D341Med (cell line): ENCODE measurements around the gene KLK15.
"Not testable (repeated sequence)": the region's sequence is repeated elsewhere in the genome, so short reads cannot be mapped to it uniquely, and the experiment has no call there.

Experiments
- DNase-seq: peaks from one replicate; pipeline ENCODE4 v3.0.0; 2012; ENCODE audit warnings: low spot score

The KLK15 gene

DNA sequence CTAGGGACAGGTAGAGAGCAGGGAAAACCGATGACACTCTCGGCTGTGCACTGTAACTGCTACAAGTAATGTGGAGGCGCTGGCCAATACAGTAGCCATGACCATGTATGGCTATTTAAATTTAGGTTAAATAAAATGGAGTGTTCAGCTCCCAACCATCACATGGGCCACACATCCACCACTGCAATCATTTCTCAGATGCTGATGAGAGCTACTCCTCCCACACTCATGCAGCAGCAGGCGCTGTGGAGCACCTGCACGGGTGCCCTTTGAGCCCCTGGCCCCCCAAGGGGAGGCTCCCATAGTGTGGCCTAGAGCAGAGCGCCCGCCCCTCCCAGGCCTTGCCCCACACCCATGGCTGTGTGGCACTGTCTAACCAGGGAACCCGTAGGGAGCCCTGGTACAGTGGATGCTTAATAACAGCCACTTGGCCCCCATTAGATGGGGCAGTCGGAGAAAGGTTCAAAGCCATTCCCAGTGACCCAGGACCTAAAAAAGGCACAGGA, 37.2 kb downstream of the KLK15 start:
- DNase-seq = no peak

DNA sequence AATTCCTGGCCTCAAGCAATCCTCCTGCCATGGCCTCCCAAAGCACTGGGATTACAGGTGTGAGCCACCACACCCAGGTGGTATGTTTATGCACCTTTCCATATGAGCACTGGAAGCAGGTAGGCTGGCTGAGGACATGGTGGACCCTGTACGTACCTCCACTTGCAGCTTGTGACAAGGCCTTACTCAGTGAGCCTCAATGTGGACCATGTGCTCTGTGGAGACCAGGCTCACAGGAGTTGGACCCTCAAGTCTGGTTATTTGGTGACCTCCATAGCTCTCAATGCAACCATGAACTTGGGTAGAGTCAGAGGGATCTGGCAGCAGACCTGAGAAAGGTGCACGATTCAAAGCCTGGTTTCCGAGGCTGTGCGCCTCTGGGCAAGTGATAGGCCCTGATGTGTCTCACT, 37.7 kb downstream of the KLK15 start:
- DNase-seq = no peak

DNA sequence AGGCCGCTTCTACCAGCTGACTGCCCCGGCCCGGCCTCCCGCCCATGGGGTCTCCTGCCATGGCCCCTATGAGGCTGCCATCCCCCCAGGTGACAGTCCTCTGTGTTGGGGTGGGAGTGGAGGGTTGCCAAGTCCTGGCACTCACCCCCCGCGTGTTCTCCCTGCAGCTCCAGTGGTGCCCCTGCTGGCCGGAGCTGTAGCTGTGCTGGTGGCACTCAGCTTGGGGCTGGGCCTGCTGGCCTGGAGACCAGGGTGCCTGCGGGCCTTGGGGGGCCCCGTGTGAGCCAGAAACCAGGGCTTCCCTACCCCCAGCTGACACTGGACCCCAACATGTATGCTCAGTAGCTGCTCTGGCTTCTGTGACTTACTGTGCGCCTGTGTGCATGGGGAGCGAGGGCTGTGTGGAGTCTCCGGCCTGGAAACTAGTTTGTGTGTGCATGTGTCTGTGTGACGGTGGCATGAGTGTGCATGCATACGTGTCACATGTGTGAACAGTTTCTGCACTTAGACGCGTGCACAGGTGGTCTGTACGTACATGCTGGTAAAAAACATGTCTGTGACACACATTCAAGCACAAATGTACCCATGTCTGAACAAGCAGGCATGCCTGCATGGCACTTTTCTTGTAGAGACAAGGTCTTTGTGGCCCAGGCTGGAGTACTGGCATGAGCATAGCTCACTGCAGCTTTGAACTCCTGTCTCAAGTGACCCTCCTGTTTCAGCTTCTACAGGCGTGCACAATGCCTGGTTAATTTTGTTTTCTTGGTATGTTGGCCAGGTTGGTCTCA, 38.3 kb downstream of the KLK15 start:
- DNase-seq = peak; percentile 70

DNA sequence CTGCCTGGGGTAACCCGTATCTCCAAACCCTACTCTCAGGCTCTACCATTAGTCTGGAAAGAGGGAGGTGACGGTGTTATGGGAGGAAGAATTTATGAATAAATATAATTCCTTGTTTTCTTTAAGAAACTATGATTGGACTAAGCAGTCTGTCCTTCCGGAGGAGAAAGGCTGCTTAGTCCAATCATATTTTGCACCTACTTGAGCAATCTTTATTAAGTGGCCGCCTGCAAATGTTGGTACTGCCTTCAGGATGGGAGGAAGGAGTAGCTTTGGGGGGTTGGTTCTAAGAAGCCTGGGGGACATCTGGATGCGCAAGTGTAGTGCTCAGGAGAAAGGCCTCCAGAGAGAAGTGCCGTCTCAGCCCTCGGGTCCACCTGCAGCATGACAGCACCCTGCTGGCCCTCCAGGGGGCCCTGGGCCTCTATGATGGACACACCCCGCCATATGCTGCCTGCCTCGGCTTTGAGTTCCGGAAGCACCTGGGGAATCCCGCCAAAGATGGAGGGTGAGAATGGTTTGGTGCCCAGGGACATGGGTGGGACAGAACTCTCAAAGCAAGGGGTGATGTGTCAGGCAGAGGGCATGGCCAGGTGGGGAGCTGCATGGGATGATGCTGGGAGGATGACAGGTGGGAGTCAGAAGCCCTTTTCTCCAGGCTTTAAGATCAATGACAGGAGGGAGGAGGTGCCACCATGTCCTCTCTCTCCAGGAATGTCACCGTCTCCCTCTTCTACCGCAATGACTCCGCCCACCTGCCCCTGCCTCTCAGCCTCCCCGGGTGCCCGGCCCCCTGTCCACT, 39.1 kb downstream of the KLK15 start:
- DNase-seq = peak; percentile 71

DNA sequence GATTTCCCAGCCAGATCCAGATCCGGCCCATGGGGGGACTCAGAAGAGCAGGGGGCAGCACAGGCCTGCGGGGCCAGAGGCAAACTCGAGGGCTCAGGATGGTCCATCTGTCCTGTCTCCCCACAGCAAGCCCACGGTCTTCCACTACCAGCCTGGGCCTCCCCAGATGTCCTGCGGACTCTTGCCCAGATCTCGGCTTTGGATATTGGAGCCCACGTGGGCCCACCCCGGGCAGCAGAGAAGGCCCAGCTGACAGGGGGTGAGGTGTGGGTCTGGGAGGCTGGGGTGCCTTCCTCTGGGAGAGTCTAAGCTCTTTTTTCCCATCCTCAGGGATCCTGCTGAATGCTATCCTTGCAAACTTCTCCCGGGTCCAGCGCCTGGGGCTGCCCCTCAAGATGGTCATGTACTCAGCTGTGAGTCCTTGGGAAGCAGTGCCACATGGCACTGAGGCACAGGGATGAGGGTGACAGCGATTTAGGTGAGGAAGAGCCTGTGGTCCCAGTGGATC, 39.8 kb downstream of the KLK15 start:
- no peak for DNase-seq

DNA sequence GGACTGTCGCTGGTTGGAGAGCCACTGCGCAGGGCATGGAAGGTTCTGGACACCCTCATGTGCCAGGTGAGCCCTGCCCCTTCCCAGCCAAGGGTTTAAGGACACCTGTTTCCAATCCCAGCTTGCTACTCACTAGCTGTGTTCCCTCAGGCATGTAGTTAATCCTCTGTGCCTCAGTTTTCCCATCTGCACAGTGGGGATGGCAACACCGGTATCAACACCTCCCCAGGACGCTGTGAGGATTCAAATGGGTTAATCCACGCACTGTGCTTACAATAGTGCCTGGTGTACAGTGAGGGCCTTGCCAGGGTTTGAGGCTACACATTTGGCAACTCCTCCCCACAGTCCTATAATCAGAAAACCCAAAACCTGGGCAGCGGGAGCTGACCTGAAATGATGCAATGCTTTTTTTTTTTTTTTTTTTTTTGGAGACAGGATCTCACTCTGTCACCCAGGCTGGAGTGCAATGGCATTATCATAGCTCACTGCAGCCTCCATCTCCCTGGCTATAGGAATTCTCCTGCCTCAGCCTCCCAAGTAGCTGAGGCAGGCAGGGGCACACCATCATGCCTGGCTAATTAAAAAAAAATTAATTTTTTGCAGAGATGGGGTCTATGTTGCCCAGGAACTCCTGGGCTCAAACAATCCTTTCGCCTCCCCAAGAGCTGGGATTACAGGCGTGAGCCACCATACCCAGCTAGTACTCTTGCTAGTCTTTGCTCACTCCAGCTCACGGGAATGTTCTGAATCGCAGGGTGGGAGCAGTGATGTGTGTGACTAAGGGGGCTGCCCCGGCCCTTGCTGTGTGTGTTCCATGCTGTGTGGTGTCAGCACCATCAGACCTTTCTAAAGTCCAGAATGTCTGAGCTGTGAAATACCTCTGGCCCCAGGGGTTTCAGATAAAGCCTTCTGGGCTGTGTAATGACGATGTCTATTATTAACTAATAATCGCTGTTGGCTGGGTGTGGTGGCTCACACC, 40.8 kb downstream of the KLK15 start:
- no peak for DNase-seq

DNA sequence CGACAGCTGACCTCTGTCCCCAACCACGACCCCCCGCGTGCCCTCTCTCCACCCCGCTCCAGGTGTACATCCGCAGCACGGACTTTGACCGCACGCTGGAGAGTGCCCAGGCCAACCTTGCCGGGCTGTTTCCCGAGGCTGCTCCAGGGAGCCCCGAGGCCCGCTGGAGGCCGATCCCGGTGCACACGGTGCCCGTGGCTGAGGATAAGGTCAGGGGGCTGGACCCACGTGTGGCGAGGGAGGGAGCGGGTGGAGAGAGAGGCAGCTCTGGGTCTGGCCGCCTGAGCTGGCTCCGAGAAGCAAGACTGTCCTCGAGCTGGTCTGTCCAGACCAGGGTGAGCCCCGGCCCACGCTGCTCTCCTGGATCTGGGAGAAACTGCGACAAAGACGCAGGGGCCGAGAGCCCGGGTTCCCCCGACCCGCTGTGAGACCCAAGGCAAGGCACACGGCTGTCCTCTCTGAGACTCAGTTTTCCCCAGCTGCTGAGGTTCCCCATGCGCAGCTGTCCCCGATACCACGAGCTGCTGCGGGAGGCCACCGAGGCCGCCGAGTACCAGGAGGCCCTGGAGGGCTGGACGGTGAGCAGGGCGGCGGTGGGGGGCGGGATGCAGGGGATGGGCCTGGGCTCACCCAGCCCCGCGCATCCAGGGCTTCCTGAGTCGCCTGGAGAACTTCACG, 41.6 kb downstream of the KLK15 start:
- DNase-seq = no peak

DNA sequence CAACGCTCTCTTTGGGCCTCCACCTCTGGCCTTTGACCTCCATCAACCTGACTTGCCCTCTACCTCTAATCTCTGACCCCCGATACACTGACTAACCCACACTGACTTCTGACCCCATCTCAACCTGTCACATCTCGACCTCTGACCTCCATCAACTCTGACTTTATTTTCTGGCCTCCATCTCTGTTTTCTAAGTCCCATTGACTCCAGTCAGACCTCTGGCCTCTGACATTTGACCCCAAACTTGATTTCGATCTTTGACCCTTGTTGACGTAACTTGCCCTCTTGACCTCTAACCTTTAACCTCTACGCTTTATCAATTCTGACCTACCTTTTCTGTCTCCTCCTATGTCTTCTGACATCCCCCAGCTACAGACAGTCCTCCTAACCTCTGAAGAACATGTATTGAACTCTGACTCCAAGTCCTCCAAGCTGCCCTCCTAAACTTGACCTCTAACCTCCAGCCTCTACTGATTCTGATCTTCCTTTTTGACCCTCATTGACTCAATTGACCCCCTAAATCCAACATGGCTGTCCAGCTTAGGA, 42.4 kb downstream of the KLK15 start:
- no peak for DNase-seq

DNA sequence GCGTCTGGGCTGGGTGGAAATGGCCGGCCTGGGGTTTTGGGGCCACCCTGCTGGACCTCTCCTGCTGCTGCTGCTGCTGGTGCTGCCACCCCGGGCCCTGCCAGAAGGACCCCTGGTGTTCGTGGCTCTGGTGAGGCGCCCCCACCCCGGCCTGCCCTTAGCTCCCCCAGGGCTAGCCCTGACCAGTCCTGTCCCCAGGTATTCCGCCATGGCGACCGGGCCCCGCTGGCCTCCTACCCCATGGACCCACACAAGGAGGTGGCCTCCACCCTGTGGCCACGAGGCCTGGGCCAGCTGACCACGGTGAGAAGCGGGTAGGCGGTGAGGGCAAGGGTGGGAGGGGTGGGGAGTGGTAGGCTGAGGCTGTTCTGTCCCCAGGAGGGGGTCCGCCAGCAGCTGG, 43.0 kb downstream of the KLK15 start, which contains the start of gene ACP4:
TSS of gene ACP4 (plus strand) at position 20 of the 400 bp plus-strand sequence. CDS start at position 20, 0 bp downstream.
- no peak for DNase-seq

DNA sequence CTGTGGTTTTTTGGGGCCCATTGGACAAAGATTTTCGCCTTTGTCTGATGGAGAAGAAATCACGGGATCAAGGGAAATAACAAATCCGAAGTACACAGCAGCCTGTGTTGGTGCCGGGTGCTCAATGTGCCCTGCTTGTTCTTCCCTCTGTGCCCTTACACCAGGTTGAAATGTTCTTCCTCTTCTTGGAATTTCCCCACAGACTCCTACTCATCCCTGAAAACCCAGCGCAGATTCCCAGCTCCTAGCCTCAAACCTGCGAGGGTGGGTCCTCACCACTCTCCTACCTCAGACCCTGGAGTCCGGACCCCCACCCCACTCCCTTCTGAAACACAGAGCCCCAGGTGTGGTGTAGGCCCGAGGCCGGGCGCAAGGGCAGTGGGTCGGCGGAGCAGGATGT, 48.0 kb downstream of the KLK15 start:
- DNase-seq = no peak

DNA sequence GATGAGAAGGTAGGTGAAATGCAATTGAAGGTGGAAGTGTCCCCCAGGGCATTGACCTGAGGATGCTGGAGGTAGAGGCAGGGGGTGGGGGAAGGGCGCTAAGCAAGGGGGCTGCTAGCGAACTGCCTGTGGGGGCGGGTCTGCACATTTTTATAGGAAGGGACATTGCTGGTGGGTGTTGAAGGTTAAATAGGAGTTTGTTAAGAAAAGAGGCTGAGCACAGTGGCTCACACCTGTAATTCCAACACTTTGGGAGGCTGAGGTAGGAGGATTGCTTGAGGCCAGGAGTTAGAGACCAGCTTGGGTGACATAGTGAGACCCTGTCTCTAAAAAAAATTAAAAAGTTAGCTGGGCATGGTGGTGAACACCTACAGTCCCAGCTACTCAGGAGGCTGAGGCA, 48.7 kb downstream of the KLK15 start:
- DNase-seq = no peak

DNA sequence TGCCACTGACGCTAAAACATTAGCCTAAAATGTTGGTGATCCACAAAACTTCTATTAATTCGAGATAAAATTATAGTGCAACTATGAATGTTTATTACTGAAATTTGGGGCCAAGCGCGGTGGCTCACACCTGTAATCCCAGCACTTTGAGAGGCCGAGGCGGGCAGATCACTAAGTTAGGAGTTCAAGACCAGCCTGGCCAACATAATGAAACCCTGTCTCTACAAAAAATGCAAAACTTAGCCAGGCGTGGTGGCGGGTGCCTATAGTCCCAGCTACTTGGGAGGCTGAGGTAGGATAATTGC, 49.6 kb downstream of the KLK15 start:
- not testable (repeated sequence) for DNase-seq

DNA sequence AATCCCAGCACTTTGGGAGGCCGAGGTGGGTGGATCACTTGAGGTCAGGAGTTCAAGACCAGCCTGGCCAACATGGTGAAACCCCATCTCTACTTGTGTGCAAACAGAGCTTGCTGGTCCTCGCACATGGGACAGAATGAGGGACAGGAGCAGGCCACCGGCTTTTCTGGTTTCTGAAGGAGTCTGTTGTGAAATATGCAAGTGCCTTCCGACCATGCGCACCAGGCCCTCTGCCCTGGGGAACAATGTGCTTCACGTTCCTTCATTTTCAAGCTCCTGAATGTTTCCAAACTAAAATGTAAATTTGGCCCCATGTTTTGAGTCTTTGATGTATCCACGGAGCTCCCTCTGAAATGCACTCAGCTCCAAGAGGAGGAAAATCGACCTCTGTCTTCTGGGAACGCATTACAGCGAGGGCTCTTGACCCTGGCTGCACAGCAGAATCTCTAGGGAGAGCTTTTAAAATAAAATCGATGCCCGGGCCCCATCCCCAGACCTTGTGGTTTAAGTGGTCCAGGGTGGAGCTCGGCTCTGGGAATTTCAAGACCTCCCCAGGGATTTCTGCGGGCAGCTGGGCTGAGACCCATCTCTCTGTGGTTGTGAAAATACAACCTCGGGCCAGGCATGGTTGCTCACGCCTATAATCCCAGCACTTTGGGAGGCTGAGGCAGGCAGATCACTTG, 52.5 kb downstream of the KLK15 start:
- DNase-seq = no peak

DNA sequence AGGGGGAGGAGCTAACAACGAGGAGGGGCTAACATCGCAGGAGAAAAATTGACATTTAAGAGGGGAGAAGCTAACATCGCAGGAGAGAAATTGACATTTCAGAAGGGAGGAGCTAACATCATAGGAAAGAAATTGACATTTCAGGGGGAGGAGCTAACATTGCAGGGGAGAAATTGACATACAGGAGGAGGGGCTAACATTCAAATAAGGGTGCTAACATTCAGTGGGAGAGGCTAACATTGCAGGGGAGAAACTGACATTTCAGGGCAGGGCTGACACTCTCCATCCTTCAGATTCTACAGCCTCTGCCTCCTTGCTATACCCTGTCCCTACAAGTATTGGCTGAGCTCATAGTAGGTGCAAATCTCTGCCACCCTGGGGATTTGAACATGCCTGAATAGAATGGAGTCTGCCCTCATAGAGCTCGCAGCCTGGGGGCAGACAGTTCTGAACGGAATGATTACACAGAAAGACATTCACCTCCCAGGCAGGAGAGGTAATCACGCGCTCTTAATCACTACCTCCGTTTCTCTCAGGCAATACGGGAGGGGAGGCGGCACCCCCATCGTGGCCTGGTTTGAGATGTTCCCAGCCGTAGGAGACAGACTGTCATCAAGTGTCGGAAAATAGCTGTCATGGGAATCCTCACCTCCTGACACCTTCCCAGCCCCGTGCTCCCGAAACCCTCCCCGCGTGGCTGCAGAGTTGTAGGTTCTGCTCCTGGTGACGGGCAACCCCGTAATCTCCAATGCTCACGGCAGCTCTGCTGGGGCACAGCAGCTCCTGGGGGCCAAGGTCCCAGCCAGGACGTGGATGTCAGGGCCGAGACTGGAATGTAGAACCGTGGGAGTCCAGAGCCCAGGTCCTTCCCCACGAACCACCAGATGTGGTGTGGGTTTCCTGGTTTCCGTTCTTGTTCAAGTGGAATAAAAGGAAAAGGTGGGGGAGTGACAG, 53.6 kb downstream of the KLK15 start:
- DNase-seq = no peak

DNA sequence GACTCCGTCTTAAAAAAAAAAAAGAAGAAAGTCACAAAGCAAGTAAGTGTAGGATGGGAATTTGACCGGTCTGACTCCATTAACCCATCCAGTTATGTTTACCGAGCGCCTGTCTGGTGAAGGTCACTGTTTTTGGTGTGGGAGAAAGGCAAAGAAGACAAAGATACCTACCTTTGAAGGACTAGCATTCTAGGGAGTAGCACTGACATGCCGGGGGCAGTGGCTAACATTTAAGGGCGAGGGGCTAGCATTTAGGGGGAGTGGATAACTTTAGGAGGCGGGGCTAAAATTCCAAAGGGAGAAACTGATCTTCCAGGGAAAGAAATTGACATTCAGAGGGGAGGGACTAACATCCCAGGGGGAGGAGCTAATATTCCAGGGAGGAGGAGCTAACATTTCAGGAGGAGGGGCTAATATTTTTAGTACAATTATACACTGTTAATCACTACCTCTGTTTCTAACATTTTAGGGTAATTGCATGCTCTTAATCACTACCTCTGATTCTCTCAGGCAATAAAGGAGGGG, 54.4 kb downstream of the KLK15 start:
- DNase-seq = no peak

DNA sequence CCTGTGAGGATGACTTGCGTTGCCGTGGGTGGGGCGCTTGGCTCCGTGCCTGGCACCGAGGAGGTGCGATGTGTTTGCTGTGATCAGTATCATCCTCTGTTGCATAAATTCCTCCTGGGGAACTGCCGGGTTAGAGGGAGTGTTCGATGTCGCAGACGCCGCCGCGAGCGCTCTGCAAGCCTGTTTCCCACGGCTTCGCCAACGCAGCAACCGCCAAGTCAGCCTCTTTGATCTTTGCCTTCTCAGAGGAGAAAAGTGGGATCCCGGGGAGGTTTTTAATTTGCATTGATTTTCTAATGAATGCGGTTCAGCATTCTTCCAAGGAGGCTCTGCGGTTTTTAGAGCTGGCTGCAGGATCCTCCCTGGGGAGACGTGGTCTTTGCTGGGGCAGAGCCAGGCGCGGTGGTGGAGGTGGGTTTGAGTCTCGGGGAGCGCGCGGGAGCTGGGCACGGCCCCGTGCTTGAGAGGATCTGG, 55.5 kb downstream of the KLK15 start:
- DNase-seq = no peak

DNA sequence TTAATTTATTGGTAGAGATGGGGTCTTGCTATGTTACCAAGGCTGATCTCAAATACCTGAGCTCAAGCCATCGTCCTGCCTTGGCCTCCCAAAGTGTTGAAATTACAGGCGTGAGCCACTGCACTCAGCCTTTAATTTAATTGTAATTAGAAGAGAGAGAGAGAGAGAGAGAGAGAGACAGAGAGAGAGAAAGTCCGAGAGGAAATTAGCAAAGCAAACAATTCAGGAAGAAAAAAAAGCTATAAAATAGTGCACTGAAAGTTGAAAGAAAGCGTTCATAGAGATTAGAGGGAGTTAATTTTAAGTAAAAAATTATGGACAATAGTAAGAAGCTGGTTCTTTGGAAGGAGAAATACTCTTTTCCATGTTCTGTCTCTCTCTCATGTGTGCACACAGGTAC, 56.1 kb downstream of the KLK15 start:
- DNase-seq = no peak

DNA sequence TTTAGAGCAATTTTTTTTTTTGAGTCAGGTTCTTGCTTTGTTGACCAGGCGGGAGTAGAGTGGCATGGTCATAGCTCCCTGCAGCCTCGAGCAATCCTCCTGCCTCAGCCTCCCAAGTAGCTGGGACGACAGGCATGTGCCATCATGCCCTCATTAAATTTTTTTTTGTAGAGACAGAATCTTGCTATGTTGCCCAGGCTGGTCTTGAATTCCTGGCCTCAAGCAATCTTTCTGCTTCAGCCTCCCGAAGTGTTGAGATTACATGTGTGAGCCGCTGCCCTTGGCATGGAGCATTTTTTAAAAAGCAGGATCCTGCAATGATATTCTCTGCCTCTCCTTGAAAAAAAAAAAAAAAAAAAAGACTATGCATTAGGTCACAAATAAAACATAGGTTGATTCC, 57.2 kb downstream of the KLK15 start:
- DNase-seq = no peak
